Esophagus muscularis mucosa (tissue), 4 donors: ENCODE data around the gene PIK3R5.

Experiments used
- CTCF ChIP-seq, 3 experiments: fragments of 200-600 bp in 2 of 3; fragments of 450-650 bp in 1 of 3; sonication (generic) in 2 of 3; IDR thresholded peaks; one replicate each; pipeline ENCODE4 v1.5.1; 2017 to 2019; ENCODE audit warnings: antibody characterized with exemption in 3 of 3, mild to moderate bottlenecking in 2 of 3, moderate library complexity in 1 of 3
- EP300 ChIP-seq: sonication (generic); formaldehyde crosslinking; IDR thresholded peaks from one replicate; pipeline ENCODE4 v1.6.1; 2017; ENCODE audit warnings: antibody characterized with exemption
- POLR2A ChIP-seq: fragments of 450-650 bp; IDR thresholded peaks from one replicate; pipeline ENCODE4 v1.6.1; 2017; ENCODE audit warnings: antibody characterized with exemption, moderate library complexity, mild to moderate bottlenecking, low read depth

- TF ChIP-seq CTCF (IDR thresholded peaks at IDR 0.05), result no peak
- no peak for TF ChIP-seq EP300
- TF ChIP-seq POLR2A, result no peak
Observed at GRCh38 chr17:9009737-9010136, 44.2 kb upstream of the PIK3R5 start.
